ENCODE measurements around the gene KCTD7. TPM values are rescaled to one million over a fixed set of nuclear protein-coding genes. Genes with fewer than 3 reads are reported as not detected.
"Not testable (repeated sequence)": the region's sequence is repeated elsewhere in the genome, so short reads cannot be mapped to it uniquely, and the experiment has no call there.

KCTD7 gene
- total and polyA plus RNA-seq, 3 donors from 2014 or later: 36.1 to 71.7 (median 62.4) TPM

DNA sequence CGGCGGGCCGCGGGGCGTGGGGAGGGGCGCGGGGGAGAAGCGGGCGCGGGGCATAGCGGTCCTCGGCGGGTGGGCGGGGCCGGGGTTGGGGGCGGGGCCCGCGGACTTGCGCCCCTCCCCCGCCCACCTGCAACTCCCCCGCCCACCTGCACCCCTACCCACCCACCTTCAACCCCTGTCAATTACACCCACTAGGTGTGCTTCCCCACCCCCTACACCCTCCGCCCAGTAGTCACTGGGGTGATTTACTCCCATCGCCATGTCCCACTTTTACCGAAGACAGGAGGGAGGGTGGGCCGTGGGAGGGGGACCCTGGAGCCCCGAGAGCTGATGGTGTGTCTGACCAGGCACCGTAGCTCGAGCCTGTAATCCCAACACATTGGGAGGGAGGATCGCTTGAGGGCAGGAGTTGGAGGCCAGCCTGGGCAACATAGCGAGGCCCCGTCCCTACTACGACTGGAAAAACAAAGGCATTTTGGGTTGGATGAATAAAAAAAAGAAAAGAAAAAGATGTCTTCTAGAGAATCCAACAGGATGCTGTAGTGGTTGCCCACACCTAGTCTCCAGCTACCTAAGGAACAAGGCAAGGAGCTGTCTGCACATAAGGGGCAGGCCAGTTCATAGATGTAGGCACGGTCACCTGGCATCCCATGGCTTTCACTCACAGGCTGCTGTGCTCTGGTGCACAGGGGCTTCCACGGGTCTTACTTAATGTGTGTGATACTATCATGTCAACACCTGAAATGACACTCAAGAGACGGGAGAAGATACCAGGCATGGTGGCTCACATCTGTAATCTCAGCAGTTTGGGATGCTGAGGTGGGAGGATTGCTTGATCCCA, 761 bp downstream of the KCTD7 start:
- DNase-seq: no peak
- H3K27ac ChIP-seq: peak overlapping the region; percentile 89 to 99
- H3K4me1 ChIP-seq: peaks cover 8% of the 10 kb centered on the region
- 8 to 27% methylated on average over 8 to 35 of the region's 35 CpGs for WGBS, 2 donors
- no peaks in the 10 kb centered on the region for H3K36me3 ChIP-seq (ENCODE audit: low read depth, missing control alignments)
- TF ChIP-seq, protein P1, sequence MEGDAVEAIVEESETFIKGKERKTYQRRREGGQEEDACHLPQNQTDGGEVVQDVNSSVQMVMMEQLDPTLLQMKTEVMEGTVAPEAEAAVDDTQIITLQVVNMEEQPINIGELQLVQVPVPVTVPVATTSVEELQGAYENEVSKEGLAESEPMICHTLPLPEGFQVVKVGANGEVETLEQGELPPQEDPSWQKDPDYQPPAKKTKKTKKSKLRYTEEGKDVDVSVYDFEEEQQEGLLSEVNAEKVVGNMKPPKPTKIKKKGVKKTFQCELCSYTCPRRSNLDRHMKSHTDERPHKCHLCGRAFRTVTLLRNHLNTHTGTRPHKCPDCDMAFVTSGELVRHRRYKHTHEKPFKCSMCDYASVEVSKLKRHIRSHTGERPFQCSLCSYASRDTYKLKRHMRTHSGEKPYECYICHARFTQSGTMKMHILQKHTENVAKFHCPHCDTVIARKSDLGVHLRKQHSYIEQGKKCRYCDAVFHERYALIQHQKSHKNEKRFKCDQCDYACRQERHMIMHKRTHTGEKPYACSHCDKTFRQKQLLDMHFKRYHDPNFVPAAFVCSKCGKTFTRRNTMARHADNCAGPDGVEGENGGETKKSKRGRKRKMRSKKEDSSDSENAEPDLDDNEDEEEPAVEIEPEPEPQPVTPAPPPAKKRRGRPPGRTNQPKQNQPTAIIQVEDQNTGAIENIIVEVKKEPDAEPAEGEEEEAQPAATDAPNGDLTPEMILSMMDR (IDR thresholded peaks at IDR 0.05): no peak
- peak overlapping the region; percentile 86 to 93 for H3K4me3 ChIP-seq
- H3K27me3 ChIP-seq: no peaks in the 10 kb centered on the region
- intact Hi-C loops (cut with DNase I; ENCODE audit: low total_unique reads): no loop called here
- H3K9me3 ChIP-seq: no peaks in the 10 kb centered on the region

DNA sequence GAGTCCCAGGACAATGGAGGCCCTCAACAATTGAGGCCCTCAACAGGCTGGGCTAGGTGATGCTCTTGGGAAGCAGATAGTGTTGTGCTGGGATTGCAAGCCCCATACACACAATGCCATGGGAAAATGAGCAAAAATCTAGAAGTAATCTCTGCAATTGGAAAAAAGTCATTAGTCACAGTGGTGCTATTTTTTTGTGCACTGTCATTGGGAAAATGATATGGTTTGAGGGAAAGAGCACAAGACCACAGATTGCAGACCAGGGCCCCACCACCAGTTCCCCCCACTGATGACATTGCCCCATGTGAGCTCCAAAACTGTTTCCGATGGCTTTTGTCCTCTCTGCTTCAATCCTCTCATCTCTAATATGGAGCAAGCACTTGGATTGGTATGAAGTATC, 1.9 kb downstream of the KCTD7 start:
- H3K4me1 ChIP-seq: peaks cover 8% of the 10 kb centered on the region
- intact Hi-C loops (cut with DNase I; ENCODE audit: low total_unique reads): no loop called here
- WGBS, 2 donors: 90 to 100% methylated on average over 1 of the region's 1 CpG

DNA sequence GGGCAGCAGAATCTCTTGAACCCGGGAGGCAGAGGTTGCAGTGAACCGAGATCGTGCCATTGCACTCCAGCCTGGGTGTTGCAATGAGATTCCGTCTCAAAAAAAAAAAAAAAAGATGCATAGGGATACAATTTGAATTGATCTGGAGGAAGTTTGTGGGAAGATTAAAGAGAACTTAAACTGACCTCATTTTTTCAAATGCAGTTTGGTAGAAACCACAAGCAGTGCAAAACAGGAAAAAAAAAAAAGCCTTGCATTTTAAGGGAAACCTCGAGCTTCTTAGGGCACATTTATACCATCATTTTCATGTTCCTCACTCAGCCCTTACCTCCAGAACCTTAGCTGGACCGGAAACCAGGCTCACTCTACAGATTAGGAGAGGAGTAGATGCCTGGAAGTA, 2.8 kb downstream of the KCTD7 start:
- 80 to 84% methylated on average over 6 of the region's 6 CpGs for WGBS, 2 donors
- Histone ChIP-seq H3K36me3 (ENCODE audit: low read depth, missing control alignments) (no peaks in the 10 kb centered on the region), H3K4me3 (no peak overlapping the region), H3K4me1 (peaks cover 8% of the 10 kb centered on the region), H3K9me3 (no peaks in the 10 kb centered on the region), H3K27ac (no peak overlapping the region), H3K27me3 (no peaks in the 10 kb centered on the region)
- intact Hi-C loops (cut with DNase I; ENCODE audit: low total_unique reads): no loop called here
- TF ChIP-seq, protein P1 (IDR thresholded peaks at IDR 0.05): no peak
- TF ChIP-seq POLR2A (IDR thresholded peaks at IDR 0.05): no peak
- DNase-seq: no peak

More for the DNA sequence above, 1.9 kb downstream of the KCTD7 start:
- Histone ChIP-seq H3K27ac (no peak overlapping the region), H3K4me3 (no peak overlapping the region), H3K9me3 (no peaks in the 10 kb centered on the region), H3K27me3 (no peaks in the 10 kb centered on the region), H3K36me3 (ENCODE audit: low read depth, missing control alignments) (no peaks in the 10 kb centered on the region)
- TF ChIP-seq POLR2A (IDR thresholded peaks at IDR 0.05): no peak
- TF ChIP-seq, protein P1 (IDR thresholded peaks at IDR 0.05): no peak
- no peak for DNase-seq

DNA sequence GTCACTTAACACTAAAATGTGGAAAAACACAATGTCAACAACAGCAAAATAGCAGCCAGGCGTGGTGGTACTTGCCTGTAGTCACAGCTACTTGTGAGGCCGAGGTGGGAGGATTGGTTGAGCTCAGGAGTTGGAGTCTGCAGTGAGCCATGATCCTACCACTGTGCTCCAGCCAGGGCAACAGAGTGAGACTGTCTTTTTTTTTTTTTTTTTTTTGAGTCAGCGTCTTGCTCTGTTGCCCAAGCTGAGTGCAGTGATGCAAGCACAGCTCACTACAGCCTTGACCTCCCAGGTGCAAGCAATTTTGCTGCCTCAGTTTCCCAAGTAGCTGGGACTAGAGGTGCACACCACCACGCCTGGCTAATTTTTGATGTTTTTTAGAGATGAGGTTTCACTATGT, 6.1 kb downstream of the KCTD7 start:
- H3K9me3 ChIP-seq: no peaks in the 10 kb centered on the region
- H3K36me3 ChIP-seq (ENCODE audit: low read depth, missing control alignments): no peaks in the 10 kb centered on the region
- H3K4me3 ChIP-seq: no peak overlapping the region
- no peak overlapping the region for H3K27ac ChIP-seq
- H3K4me1 ChIP-seq: peaks cover 6% of the 10 kb centered on the region
- intact Hi-C loops (cut with DNase I; ENCODE audit: low total_unique reads): no loop called here
- DNase-seq: no peak
- H3K27me3 ChIP-seq: no peaks in the 10 kb centered on the region
- TF ChIP-seq POLR2A (IDR thresholded peaks at IDR 0.05): no peak
- TF ChIP-seq, protein P1 (IDR thresholded peaks at IDR 0.05): no peak
- WGBS, 2 donors: 88 to 90% methylated on average over 4 of the region's 4 CpGs

DNA sequence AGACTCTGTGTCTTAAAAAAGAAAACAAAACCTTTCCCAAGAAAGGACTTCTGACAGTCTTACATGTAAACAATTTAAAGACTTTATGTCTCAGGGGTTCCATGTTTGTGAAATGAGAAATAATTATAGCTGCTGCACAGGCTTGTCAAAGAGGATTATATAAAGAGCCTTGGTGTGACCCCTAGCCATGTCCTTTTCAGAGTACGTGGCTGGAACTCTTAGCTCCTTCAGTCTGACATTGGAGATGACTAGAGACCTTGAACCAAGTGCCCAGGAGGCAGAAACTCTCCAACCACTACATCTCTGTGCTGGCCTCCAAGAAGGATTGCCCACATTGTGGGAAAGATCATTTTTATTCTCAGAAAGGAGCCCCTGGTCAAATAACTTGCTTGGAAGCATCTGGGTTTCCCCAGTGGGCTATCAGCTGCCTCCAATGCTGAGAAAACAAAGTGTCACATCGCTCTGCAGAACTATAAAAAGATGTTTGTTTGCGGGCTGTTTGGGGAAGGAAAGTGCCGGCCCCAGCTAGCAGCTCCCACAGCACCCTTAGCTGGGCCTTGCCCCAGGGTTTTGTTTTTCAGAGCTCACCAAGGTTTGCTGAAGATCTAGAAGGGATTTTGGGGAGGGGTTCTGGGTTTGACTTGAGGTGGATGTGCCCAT, 6.8 kb downstream of the KCTD7 start:
- H3K4me1 ChIP-seq; H3K36me3 ChIP-seq (ENCODE audit: low read depth, missing control alignments); intact Hi-C loops (cut with DNase I; ENCODE audit: low total_unique reads); H3K4me3 ChIP-seq; H3K27me3 ChIP-seq; H3K27ac ChIP-seq; DNase-seq; H3K9me3 ChIP-seq: not testable (repeated sequence)
- WGBS, 2 donors: 23 to 50% methylated on average over 1 of the region's 4 CpGs

DNA sequence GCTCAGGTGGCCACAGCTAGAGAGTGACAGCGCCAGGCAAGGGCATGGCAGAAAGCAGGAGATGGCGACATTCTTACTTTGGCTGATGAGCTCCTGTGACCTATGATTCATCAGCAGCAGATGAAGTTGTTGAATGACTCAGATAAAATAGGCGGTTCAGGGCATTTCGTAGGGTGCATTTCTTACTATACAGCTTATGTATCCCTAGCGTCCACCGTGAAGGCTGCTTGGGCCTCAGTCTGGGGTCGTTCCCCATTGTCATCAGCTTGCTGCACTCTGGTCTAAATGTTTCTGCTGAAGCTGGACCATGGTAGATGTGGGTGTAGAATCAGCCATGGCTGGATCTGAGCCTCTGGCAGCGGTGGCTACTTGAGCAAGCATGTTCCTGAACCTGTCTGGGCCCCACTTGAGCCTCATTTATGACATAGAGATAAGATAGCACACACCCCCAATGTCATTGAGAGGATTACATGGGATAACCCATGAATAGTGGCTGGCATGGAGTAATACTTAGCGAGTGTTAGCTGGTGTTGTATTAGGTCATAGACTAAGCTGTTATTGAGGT, 7.4 kb downstream of the KCTD7 start:
- H3K9me3 ChIP-seq; H3K36me3 ChIP-seq (ENCODE audit: low read depth, missing control alignments); DNase-seq; H3K4me1 ChIP-seq; H3K27ac ChIP-seq; intact Hi-C loops (cut with DNase I; ENCODE audit: low total_unique reads); H3K27me3 ChIP-seq; H3K4me3 ChIP-seq: not testable (repeated sequence)
- WGBS, 2 donors: 96 to 97% methylated on average over 5 to 8 of the region's 9 CpGs
